Thyroid gland (tissue), 4 donors: Measurements from ENCODE around the gene OGA. TPM values are rescaled to one million over a fixed set of nuclear protein-coding genes. Genes with fewer than 3 reads are reported as not detected.

ENCODE experiments used
- DNase-seq, 2 donors: peaks; one replicate each; pipeline ENCODE4 v3.0.0-alpha.2; 2019
- H3K27ac ChIP-seq, 3 donors: fragments of 200-600 bp; sonication (generic); 1 replicate in 2 of 3; 2 replicates in 1 of 3; pipeline ENCODE4 v1.5.1; 2016 to 2019; ENCODE audit warnings: mild to moderate bottlenecking in 1 of 3, moderate library complexity in 1 of 3
- H3K27me3 ChIP-seq: fragments of 200-600 bp; sonication (generic); one replicate; pipeline ENCODE4 v1.5.1; 2019
- H3K36me3 ChIP-seq, 2 donors: fragments of 200-600 bp; sonication (generic); one replicate each; pipeline ENCODE4 v1.5.1; 2016 to 2019
- H3K4me1 ChIP-seq, 2 donors: fragments of 200-600 bp; sonication (generic); one replicate each; pipeline ENCODE4 v1.5.1; 2017 to 2019
- H3K4me3 ChIP-seq, 3 donors: fragments of 200-600 bp; sonication (generic); replicated peaks in 1 of 3; 1 replicate in 2 of 3; 2 replicates in 1 of 3; pipeline ENCODE4 v1.5.1; 2016; ENCODE audit warnings: mild to moderate bottlenecking in 1 of 3
- H3K9me3 ChIP-seq: fragments of 200-600 bp; sonication (generic); one replicate; pipeline ENCODE4 v1.5.1; 2017
- POLR2A ChIP-seq, 2 donors: fragments of 450-650 bp; IDR thresholded peaks; one replicate each; pipeline ENCODE4 v1.6.1; 2017; ENCODE audit warnings: antibody characterized with exemption in 2 of 2, mild to moderate bottlenecking in 2 of 2, moderate library complexity in 1 of 2
- WGBS, 2 donors: methylation state at CpG; one replicate each; pipeline ENCODE4 v1.1.5; 2017; 5-methylcytosine and 5-hydroxymethylcytosine counted together
- intact Hi-C: fragments of 100-400 bp; cut with DNase I; formaldehyde crosslinking; loops from one replicate; pipeline ENCODE4 v1.15.1; 2023
- total RNA-seq, 4 donors: library from RNA; depleted of rRNA; stranded (reverse); fragments of >200 nt; gene quantifications; one replicate each; pipeline ENCODE4 v1.2.3, GENCODE V29; 2016
- TF ChIP-seq, protein P1 (sequence below), 6 experiments: fragments of 200-600 bp in 3 of 6; fragments of 450-650 bp in 3 of 6; sonication (generic) in 3 of 6; IDR thresholded peaks; one replicate each; pipeline ENCODE4 v1.5.1; 2016 to 2019; ENCODE audit warnings: antibody characterized with exemption in 6 of 6, mild to moderate bottlenecking in 2 of 6, inconsistent platforms in 1 of 6, moderate library complexity in 1 of 6

Gene OGA
- total RNA-seq, 4 donors from 2014 or later = 114 to 205 (median 157) TPM

- DNase-seq = peak; percentile 43 to 47
- intact Hi-C loops = no loop called here
- peak overlapping the region in 1 of 3 donors; percentile 23 for H3K4me3 ChIP-seq
Measured at GRCh38 chr10:101818872-101819633, 809 bp upstream of the OGA start.

DNA sequence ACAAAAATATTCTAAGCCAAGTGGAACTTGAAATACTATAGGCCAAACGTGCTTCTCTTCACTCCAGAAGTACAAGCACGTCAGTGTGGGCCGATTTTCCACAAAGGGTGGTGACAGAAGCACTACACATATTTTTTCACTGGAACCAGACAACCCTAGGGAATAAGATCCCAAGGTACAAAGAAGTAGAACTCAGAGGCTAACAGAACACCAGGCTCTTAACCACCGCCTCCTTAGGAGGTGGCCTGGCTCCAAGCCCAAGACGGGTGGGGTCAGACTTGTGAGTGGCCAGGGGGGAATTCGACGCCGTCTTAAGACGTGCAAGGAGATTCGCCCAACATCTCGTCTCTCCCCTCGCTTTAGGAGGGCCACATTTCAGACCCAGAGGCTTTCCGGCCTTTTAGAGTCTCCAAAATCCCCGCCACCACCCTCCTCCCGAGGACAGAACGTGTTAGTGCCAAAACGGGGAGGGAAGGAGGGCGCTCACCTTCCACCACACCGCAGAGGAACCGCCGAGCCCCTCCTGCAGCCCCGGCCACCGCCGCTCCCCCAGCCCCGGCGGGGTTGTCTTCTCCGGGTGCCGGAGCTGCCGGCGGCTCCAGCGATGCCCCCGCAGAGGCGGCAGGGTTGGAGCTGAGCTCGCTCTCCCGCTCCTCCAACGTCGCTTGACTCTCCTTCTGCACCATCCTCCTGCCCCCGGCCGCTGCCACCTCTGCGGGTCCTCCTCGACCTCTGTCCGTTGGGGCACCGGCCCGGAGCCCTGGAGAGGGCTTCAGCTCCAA is 716 bp downstream of the OGA start:
- intact Hi-C loops = no loop called here
- peaks cover 22 to 25% of the 10 kb centered on the region in 2 donors for H3K4me1 ChIP-seq
- peak in 1 of 2 donors; percentile 27 for TF ChIP-seq POLR2A (IDR thresholded peaks at IDR 0.05)
- TF ChIP-seq, protein P1, sequence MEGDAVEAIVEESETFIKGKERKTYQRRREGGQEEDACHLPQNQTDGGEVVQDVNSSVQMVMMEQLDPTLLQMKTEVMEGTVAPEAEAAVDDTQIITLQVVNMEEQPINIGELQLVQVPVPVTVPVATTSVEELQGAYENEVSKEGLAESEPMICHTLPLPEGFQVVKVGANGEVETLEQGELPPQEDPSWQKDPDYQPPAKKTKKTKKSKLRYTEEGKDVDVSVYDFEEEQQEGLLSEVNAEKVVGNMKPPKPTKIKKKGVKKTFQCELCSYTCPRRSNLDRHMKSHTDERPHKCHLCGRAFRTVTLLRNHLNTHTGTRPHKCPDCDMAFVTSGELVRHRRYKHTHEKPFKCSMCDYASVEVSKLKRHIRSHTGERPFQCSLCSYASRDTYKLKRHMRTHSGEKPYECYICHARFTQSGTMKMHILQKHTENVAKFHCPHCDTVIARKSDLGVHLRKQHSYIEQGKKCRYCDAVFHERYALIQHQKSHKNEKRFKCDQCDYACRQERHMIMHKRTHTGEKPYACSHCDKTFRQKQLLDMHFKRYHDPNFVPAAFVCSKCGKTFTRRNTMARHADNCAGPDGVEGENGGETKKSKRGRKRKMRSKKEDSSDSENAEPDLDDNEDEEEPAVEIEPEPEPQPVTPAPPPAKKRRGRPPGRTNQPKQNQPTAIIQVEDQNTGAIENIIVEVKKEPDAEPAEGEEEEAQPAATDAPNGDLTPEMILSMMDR (IDR thresholded peaks at IDR 0.05) = no peak
- H3K36me3 ChIP-seq = no peaks in the 10 kb centered on the region
- WGBS, 2 donors = 1% methylated on average over 36 to 39 of the region's 44 CpGs
- H3K4me3 ChIP-seq = peak overlapping the region; percentile 77 to 92 (median 84)
- no peaks in the 10 kb centered on the region for H3K9me3 ChIP-seq
- peak; percentile 88 to 90 for DNase-seq
- peak overlapping the region; percentile 65 to 97 (median 86) for H3K27ac ChIP-seq
- no peaks in the 10 kb centered on the region for H3K27me3 ChIP-seq

More at GRCh38 chr10:101818872-101819633, 809 bp upstream of the OGA start:
- H3K9me3 ChIP-seq = no peaks in the 10 kb centered on the region
- H3K27ac ChIP-seq = peak overlapping the region; percentile 61 to 97 (median 86)
- 13 to 15% methylated on average over 14 of the region's 14 CpGs for WGBS, 2 donors
- no peaks in the 10 kb centered on the region for H3K36me3 ChIP-seq
- H3K4me1 ChIP-seq = peaks cover 17 to 22% of the 10 kb centered on the region in 2 donors
- TF ChIP-seq, protein P1 (IDR thresholded peaks at IDR 0.05) = no peak
- H3K27me3 ChIP-seq = no peaks in the 10 kb centered on the region

DNA sequence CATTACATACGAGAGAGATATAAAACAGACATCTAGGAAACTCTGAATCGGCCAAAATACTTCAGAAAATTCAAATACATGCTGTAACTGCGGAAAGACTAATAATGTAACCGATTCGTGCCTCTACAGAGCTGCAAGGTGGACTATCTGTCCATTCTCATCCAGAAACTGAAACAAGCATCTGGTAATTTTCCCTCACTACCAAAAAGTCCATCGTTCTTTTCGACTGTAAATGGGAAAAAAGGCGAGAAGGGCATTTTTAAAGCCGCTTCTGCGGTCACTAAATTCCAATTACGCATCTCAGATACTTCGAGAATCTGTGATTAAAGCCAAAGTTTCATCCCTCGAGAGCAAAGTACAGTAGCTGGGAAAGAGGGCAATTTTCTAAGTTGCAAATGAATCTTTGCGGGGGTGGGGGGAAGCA is 1.3 kb downstream of the OGA start:
- Histone ChIP-seq H3K4me3 (peak overlapping the region; percentile 77 to 92 (median 84)), H3K9me3 (no peaks in the 10 kb centered on the region), H3K27ac (peak overlapping the region in 2 of 3 donors; percentile 86 to 97), H3K4me1 (peaks cover 22 to 25% of the 10 kb centered on the region in 2 donors), H3K36me3 (no peaks in the 10 kb centered on the region), H3K27me3 (no peaks in the 10 kb centered on the region)
- TF ChIP-seq, protein P1 (IDR thresholded peaks at IDR 0.05) = no peak
- TF ChIP-seq POLR2A (IDR thresholded peaks at IDR 0.05) = no peak
- WGBS, 2 donors = 0 to 1% methylated on average over 14 of the region's 14 CpGs
- intact Hi-C loops = no loop called here
- DNase-seq = no peak

- no peak overlapping the region for H3K27ac ChIP-seq
- H3K4me1 ChIP-seq = peaks cover 22 to 25% of the 10 kb centered on the region in 2 donors
- intact Hi-C loops = no loop called here
Measured at GRCh38 chr10:101816376-101816775, 1.9 kb downstream of the OGA start.

More at GRCh38 chr10:101816376-101816775, 1.9 kb downstream of the OGA start:
- DNase-seq = no peak
- TF ChIP-seq, protein P1 (IDR thresholded peaks at IDR 0.05) = no peak
- no peak for TF ChIP-seq POLR2A (IDR thresholded peaks at IDR 0.05)
- H3K4me3 ChIP-seq = peak overlapping the region in 2 of 3 donors; percentile 9 to 84
- WGBS, 2 donors = 2 to 3% methylated on average over 5 of the region's 5 CpGs
- H3K36me3 ChIP-seq = no peaks in the 10 kb centered on the region
- no peaks in the 10 kb centered on the region for H3K9me3 ChIP-seq
- H3K27me3 ChIP-seq = no peaks in the 10 kb centered on the region
